ENCODE measurements around the gene GPR55.

The GPR55 gene

GRCh38 chr2:230921806-230922595 is 3.0 kb downstream of the GPR55 start:
- H3K4me3 ChIP-seq (ENCODE audit: low read depth, low read length): peak overlapping the region; percentile 75
- DNase-seq (ENCODE audit: low read depth): peak; percentile 42
- TF ChIP-seq CTCF (IDR thresholded peaks at IDR 0.05; ENCODE audit: insufficient read depth, low read depth, low read length, missing control alignments): no peak

GRCh38 chr2:230920167-230920566 is 4.9 kb downstream of the GPR55 start:
- peak; percentile 58 for DNase-seq (ENCODE audit: low read depth)
- H3K4me3 ChIP-seq (ENCODE audit: low read depth, low read length): peak overlapping the region; percentile 75
- TF ChIP-seq CTCF (IDR thresholded peaks at IDR 0.05; ENCODE audit: insufficient read depth, low read depth, low read length, missing control alignments): no peak

GRCh38 chr2:230919681-230920080 is 5.4 kb downstream of the GPR55 start:
- no peak for TF ChIP-seq CTCF (IDR thresholded peaks at IDR 0.05; ENCODE audit: insufficient read depth, low read depth, low read length, missing control alignments)
- DNase-seq (ENCODE audit: low read depth): no peak
- peak overlapping the region; percentile 75 for H3K4me3 ChIP-seq (ENCODE audit: low read depth, low read length)

GRCh38 chr2:230919240-230919639 is 5.8 kb downstream of the GPR55 start:
- H3K4me3 ChIP-seq (ENCODE audit: low read depth, low read length): peak overlapping the region; percentile 75

GRCh38 chr2:230916218-230916617 is 8.8 kb downstream of the GPR55 start:
- DNase-seq (ENCODE audit: low read depth): no peak
- no peak for TF ChIP-seq CTCF (IDR thresholded peaks at IDR 0.05; ENCODE audit: insufficient read depth, low read depth, low read length, missing control alignments)
- no peak overlapping the region for H3K4me3 ChIP-seq (ENCODE audit: low read depth, low read length)

More at GRCh38 chr2:230919240-230919639, 5.8 kb downstream of the GPR55 start:
- no peak for DNase-seq (ENCODE audit: low read depth)
- no peak for TF ChIP-seq CTCF (IDR thresholded peaks at IDR 0.05; ENCODE audit: insufficient read depth, low read depth, low read length, missing control alignments)

GRCh38 chr2:230915319-230915718 is 9.7 kb downstream of the GPR55 start:
- no peak overlapping the region for H3K4me3 ChIP-seq (ENCODE audit: low read depth, low read length)
- DNase-seq (ENCODE audit: low read depth): no peak
- TF ChIP-seq CTCF (IDR thresholded peaks at IDR 0.05; ENCODE audit: insufficient read depth, low read depth, low read length, missing control alignments): no peak

- no peak for TF ChIP-seq CTCF (IDR thresholded peaks at IDR 0.05; ENCODE audit: insufficient read depth, low read depth, low read length, missing control alignments)
- no peak overlapping the region for H3K4me3 ChIP-seq (ENCODE audit: low read depth, low read length)
- DNase-seq (ENCODE audit: low read depth): no peak
These were observed 10.2 kb downstream of the GPR55 start for GRCh38 chr2:230914886-230915285.

All from GM12865 (cell line).